ENCODE data around the gene ENTPD1. TPM values are rescaled to one million over a fixed set of nuclear protein-coding genes. Genes with fewer than 3 reads are reported as not detected.
"Not testable (repeated sequence)": the region's sequence is repeated elsewhere in the genome, so short reads cannot be mapped to it uniquely, and the experiment has no call there.

ENTPD1 gene
- total RNA-seq, 6 experiments from 2014 or later: not detected

DNA sequence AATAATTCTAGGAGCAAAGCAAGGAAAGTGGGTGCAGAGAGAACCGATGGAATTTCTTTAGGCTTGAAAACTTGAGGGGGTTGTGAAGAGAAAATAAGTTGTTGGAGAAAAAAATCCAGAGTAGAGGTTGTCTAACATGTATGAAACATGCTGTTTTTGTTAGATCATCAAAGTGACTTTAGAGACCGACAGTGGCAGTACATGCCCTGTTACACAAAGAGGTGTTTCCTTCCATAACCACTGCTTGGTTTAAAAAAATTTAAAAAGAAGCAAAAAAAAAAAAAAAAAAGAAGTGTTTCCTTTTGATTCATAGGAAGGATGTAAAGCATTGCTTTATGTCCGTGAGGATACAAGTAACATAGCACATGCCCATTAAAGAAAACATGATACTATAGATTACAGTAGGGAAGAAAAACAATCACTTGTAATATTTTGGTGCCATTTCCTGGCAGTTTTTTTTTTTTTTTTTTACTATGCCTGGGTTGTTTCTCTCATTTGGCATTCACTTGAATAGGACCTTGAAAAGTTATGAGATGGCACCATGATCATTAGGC lies 6.1 kb downstream of the ENTPD1 start:
- Mint-ChIP-seq H3K4me3 (no peak overlapping the region), H3K4me1 (ENCODE audit: low read depth) (no peaks in the 10 kb centered on the region), H3K27ac (no peak overlapping the region), H3K9me3 (peaks cover 17% of the 10 kb centered on the region), H3K36me3 (ENCODE audit: low read depth) (no peaks in the 10 kb centered on the region), H3K27me3 (ENCODE audit: insufficient read depth) (no peaks in the 10 kb centered on the region)
- DNase-seq: no peak
- TF ChIP-seq, protein P1, sequence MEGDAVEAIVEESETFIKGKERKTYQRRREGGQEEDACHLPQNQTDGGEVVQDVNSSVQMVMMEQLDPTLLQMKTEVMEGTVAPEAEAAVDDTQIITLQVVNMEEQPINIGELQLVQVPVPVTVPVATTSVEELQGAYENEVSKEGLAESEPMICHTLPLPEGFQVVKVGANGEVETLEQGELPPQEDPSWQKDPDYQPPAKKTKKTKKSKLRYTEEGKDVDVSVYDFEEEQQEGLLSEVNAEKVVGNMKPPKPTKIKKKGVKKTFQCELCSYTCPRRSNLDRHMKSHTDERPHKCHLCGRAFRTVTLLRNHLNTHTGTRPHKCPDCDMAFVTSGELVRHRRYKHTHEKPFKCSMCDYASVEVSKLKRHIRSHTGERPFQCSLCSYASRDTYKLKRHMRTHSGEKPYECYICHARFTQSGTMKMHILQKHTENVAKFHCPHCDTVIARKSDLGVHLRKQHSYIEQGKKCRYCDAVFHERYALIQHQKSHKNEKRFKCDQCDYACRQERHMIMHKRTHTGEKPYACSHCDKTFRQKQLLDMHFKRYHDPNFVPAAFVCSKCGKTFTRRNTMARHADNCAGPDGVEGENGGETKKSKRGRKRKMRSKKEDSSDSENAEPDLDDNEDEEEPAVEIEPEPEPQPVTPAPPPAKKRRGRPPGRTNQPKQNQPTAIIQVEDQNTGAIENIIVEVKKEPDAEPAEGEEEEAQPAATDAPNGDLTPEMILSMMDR (IDR thresholded peaks at IDR 0.05): no peak

DNA sequence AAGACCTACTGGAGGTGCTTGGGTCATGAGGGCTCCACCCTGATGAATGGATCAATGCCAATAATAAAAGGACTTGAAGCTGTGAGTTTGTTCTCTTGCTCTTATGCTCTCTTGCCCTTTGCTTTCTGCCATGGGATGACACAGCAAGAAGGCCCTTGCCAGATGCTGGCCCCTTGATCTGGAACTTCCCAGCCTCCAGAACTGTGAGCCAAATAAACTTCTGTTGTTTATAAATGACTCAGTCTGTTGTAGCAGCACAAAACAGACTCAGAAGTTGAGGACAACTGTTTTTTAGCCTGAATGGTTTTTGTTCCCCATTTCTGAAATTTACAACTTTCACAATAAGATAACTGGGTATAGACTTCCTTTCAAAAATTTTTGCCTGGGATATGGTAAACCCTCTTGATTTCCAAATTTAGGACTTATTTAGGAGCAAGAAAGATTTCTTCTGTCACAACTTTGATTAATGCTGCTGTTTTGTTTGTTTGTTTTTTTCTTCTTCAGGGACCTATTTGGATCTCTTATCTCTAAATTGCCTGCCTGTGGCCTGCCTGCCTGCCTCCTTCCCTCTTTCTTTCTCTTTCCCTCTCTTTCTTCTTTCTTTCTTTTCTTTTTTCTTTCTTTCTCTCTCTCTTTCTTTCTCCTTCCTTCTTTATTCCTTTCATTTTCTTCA lies 12.1 kb downstream of the ENTPD1 start:
- DNase-seq: no peak
- H3K36me3 Mint-ChIP-seq (ENCODE audit: low read depth): no peaks in the 10 kb centered on the region

DNA sequence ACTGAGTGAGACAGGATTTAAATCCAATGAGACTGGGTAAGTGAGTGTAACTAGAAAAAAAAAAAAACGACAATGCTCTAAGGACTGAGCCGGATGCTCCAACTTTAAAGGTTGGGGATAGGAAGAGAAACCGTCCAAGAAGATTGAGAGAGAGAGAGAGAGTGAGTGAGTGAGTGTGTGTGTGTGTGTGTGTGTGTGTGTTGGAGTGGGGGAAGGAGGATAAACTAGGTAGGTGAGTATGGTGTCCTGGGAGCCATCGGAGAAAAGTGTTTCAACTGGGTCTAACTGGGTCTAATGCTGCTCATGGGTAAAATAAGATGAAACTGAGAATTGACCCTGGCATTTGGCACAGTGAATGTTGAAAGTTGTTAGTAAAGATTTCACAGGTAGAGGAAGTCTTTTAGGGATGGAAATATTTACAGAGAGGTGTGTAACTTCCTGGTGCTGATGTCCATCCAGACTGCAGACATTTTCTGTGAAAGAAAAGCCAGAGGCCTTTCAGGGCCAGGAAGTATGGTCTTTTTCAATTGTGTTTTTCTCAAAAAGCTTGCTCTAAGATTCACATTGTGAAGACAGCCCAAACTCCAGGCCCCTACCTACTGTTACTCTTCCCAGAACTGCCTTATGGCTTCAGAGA lies 14.2 kb downstream of the ENTPD1 start:
- H3K4me1 Mint-ChIP-seq (ENCODE audit: low read depth): no peaks in the 10 kb centered on the region
- DNase-seq: no peak
- peaks cover 54% of the 10 kb centered on the region for H3K9me3 Mint-ChIP-seq
- TF ChIP-seq, protein P1 (IDR thresholded peaks at IDR 0.05): no peak
- H3K4me3 Mint-ChIP-seq: no peak overlapping the region
- no peak overlapping the region for H3K27ac Mint-ChIP-seq
- H3K36me3 Mint-ChIP-seq (ENCODE audit: low read depth): no peaks in the 10 kb centered on the region
- H3K27me3 Mint-ChIP-seq (ENCODE audit: insufficient read depth): peaks cover 2% of the 10 kb centered on the region; the same call in 1 of the 2 replicates

More for the DNA sequence above, 12.1 kb downstream of the ENTPD1 start:
- H3K9me3 Mint-ChIP-seq: peaks cover 49% of the 10 kb centered on the region
- TF ChIP-seq, protein P1 (IDR thresholded peaks at IDR 0.05): no peak
- no peaks in the 10 kb centered on the region for H3K27me3 Mint-ChIP-seq (ENCODE audit: insufficient read depth)
- H3K4me1 Mint-ChIP-seq (ENCODE audit: low read depth): no peaks in the 10 kb centered on the region
- H3K27ac Mint-ChIP-seq: no peak overlapping the region
- no peak overlapping the region for H3K4me3 Mint-ChIP-seq

DNA sequence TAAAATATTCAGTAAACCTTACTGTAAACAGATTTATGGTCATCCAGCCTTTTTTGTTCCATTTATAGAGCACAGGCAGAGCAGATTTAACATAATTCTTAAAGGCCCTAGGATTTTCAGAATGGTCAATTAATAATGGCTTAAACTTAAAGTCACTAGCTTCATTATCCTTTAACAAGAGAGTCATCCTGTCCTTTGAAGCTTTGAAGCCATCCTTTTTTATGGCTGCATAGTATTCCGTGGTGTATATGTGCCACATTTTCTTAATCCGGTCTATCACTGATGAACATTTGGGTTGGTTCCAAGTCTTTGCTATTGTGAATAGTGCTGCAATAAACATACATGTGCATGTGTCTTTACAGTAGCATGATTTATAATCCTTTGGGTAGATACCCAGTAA lies 17.5 kb downstream of the ENTPD1 start:
- H3K36me3 Mint-ChIP-seq (ENCODE audit: low read depth); H3K4me1 Mint-ChIP-seq (ENCODE audit: low read depth); H3K4me3 Mint-ChIP-seq; DNase-seq; H3K27ac Mint-ChIP-seq; H3K27me3 Mint-ChIP-seq (ENCODE audit: insufficient read depth): not testable (repeated sequence)
- H3K9me3 Mint-ChIP-seq: peaks cover 61% of the 10 kb centered on the region

DNA sequence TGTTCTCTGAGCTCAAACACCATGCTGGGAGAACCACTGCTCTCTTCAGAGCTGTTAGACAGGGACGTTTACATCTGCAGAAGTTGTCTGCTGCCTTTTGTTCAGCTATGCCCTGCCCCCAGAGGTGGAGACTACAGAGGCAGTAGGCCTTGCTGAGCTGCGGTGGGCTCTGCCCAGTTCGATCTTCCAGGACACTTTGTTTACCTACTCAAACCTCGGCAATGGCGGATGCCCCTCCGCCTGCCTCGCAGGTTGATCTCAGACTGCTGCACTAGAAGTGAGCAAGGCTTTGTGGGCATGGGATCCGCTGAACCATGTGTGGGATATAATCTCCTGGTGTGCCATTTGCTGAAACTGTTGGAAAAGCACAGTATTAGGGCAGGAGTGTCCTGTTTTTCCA lies 21.7 kb downstream of the ENTPD1 start:
- not testable (repeated sequence) for H3K4me3 Mint-ChIP-seq; H3K27ac Mint-ChIP-seq; H3K36me3 Mint-ChIP-seq (ENCODE audit: low read depth); DNase-seq; H3K4me1 Mint-ChIP-seq (ENCODE audit: low read depth); H3K27me3 Mint-ChIP-seq (ENCODE audit: insufficient read depth)
- H3K9me3 Mint-ChIP-seq: peaks cover 51% of the 10 kb centered on the region

DNA sequence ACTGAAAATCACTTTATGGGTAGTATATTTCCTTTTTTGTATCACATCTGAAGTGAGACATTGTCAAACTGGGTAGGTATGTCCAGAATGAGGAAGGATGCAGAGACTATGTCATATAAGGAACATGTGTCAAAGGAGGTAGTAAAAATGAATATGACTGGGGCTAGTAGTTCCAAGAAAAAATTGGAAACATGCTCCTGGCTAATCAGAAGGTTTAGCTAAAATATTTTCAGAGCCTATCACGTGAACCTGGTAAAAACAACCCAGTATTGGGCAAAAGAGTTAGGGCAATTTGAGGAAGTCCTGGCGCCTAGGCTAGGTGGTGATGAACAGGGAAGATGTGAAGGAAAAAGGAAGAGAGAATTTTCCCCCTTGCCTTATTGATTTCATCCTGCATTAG lies 26.4 kb downstream of the ENTPD1 start:
- no peak overlapping the region for H3K27ac Mint-ChIP-seq
- TF ChIP-seq, protein P1 (IDR thresholded peaks at IDR 0.05): no peak

More for the DNA sequence above, 26.4 kb downstream of the ENTPD1 start:
- H3K36me3 Mint-ChIP-seq (ENCODE audit: low read depth): 0 out of 2 replicates have a peak, but pooled peaks cover 3% of the 10 kb centered on the region
- H3K4me3 Mint-ChIP-seq: no peak overlapping the region
- H3K4me1 Mint-ChIP-seq (ENCODE audit: low read depth): no peaks in the 10 kb centered on the region
- H3K9me3 Mint-ChIP-seq: peaks cover 42% of the 10 kb centered on the region
- no peaks in the 10 kb centered on the region for H3K27me3 Mint-ChIP-seq (ENCODE audit: insufficient read depth)
- DNase-seq: no peak
